ENCODE data around the gene KIF15. TPM values are rescaled to one million over a fixed set of nuclear protein-coding genes. Genes with fewer than 3 reads are reported as not detected.
"Not testable (repeated sequence)": the region's sequence is repeated elsewhere in the genome, so short reads cannot be mapped to it uniquely, and the experiment has no call there.

The KIF15 gene
- total RNA-seq, 1 experiment from 2014 or later = 14.1 TPM

DNA sequence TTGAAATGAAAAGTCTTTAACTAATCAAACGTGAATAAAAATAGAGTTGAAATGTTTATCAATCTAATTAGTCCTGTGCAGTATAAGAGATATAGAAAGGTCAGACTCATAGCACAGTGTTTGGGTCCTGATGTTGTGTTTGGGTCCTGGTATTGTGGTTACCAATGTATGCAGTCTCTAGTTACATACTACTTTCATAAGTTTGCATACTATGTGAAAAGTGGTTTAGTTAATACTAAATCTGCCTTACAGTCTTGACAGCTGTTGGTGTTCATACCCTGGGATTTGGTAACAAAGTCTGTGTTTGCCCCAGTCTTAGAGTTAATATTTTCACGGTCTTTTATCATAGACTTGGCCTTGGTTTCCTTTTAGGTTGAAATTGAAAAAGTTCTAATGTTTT, 41.7 kb downstream of the KIF15 start:
- Histone ChIP-seq H3K4me3 (no peak overlapping the region), H3K9me3 (no peaks in the 10 kb centered on the region), H3K36me3 (peaks cover 10% of the 10 kb centered on the region), H3K27me3 (no peaks in the 10 kb centered on the region)
- no peak for DNase-seq

DNA sequence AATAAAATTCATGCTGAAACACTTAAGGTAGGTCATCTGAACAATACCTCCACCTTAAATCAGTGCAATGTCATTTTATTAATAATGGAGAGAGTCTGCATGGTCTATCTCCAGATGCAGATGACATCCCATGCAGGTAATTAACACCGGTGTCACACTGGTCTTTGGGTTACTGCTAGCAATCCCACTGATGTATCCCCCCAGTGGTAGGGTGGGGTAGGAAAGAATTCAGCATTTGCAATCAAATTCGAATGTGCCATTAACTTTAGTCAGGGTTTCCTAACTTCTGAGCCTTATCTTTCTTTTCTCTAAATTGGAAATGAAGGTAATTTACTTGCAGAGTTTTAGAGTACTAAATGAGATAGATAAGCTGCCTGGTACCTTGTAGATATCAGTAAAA, 44.4 kb downstream of the KIF15 start:
- H3K9me3 ChIP-seq = no peaks in the 10 kb centered on the region
- H3K36me3 ChIP-seq = peaks cover 12% of the 10 kb centered on the region
- H3K27me3 ChIP-seq = no peaks in the 10 kb centered on the region
- no peak overlapping the region for H3K4me3 ChIP-seq
- DNase-seq = no peak

GRCh38 chr3:44814751-44815150, 53.2 kb downstream of the KIF15 start:
- no peaks in the 10 kb centered on the region for H3K27me3 ChIP-seq
- H3K4me3 ChIP-seq = no peak overlapping the region
- DNase-seq = no peak
- peaks cover 17% of the 10 kb centered on the region for H3K36me3 ChIP-seq
- no peaks in the 10 kb centered on the region for H3K9me3 ChIP-seq

- DNase-seq, H3K4me3 ChIP-seq, H3K27me3 ChIP-seq, H3K9me3 ChIP-seq: not testable (repeated sequence)
- peaks cover 17% of the 10 kb centered on the region for H3K36me3 ChIP-seq
Measured at GRCh38 chr3:44816334-44816733, 54.7 kb downstream of the KIF15 start.

- H3K4me3 ChIP-seq, H3K9me3 ChIP-seq, H3K27me3 ChIP-seq, H3K36me3 ChIP-seq, DNase-seq: not testable (repeated sequence)
Measured at GRCh38 chr3:44821206-44821605, 59.6 kb downstream of the KIF15 start.

DNA sequence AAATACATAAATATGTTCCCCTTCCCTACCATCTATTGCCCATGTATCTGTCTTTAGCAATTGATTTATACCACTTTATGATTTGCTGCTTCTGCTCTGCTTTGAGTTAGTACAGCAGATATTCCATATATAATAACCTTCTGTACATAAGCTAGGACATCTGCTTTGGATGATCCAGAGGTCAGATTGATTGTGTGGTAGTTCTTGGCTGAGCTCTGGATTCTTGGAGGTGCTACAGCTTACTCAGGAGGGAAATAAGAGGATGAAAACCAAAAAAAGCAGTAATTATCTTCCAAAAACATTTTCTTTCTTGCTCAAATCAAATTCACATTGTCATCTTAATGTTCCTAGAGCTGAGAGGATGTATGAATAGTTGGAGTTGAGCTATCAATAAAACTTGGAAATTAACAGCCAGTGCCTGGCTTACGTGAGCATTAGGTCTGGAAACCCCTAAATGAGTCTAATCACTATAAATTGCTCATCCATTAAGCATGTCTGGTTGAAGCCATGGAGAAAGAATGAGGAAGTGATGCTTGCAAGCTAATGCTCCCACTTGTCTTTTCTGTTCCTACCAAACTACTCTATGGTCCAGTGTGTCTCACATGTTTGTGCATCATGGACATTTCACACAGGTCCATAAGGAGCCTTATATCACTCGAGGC, 63.8 kb downstream of the KIF15 start:
- Histone ChIP-seq H3K4me3 (no peak overlapping the region), H3K27me3 (no peaks in the 10 kb centered on the region), H3K9me3 (no peaks in the 10 kb centered on the region), H3K36me3 (peaks cover 3% of the 10 kb centered on the region; the same call in 1 of the 2 replicates)
- DNase-seq = no peak

DNA sequence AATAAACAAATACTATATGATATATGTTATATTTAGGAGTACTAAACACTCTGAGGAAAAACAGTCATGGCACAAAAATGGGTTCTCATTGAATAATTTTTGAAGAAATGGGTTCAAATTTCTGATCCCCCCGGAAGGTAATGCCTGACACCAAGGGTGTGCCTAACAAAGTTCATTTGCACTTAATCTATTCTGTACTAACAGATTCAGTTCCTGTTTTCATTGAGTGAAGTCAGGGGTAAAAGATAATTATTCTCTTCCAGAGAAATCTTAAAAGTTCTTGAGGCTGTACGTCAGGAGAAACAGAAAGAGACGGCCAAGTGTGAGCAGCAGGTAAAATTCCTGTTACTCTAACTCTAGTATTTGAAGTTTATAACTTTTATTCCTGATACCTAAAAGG, 65.6 kb downstream of the KIF15 start:
- no peak for DNase-seq
- no peaks in the 10 kb centered on the region for H3K27me3 ChIP-seq
- H3K4me3 ChIP-seq = no peak overlapping the region
- H3K36me3 ChIP-seq = peaks cover 3% of the 10 kb centered on the region; the same call in 1 of the 2 replicates
- no peaks in the 10 kb centered on the region for H3K9me3 ChIP-seq

DNA sequence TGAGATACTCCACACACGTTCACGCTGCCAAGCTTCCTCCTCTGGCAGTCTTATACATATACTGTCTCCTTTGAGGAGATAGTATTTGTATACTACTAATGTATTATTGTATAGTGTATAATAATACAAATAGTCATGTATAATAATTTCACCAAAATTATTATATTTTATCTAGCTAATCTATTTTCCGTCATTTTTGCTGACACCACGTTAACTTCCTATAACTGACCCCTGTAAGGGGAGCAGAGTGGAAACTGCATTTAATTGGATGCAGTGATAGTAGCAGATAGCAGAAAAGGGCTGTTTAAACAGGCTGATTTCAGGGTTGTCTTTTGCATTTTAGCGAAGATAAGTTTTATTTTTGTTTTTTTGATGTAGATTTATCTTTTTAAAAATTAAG, 69.6 kb downstream of the KIF15 start:
- no peaks in the 10 kb centered on the region for H3K9me3 ChIP-seq
- no peak overlapping the region for H3K4me3 ChIP-seq
- peaks cover 14% of the 10 kb centered on the region for H3K36me3 ChIP-seq
- no peaks in the 10 kb centered on the region for H3K27me3 ChIP-seq
- DNase-seq = no peak

- DNase-seq = no peak
- no peak overlapping the region for H3K4me3 ChIP-seq
- peaks cover 4% of the 10 kb centered on the region; the same call in 1 of the 2 replicates for H3K9me3 ChIP-seq
- H3K36me3 ChIP-seq = peaks cover 20% of the 10 kb centered on the region
- H3K27me3 ChIP-seq = no peaks in the 10 kb centered on the region
Measured at GRCh38 chr3:44832032-44832431, 70.4 kb downstream of the KIF15 start.

DNA sequence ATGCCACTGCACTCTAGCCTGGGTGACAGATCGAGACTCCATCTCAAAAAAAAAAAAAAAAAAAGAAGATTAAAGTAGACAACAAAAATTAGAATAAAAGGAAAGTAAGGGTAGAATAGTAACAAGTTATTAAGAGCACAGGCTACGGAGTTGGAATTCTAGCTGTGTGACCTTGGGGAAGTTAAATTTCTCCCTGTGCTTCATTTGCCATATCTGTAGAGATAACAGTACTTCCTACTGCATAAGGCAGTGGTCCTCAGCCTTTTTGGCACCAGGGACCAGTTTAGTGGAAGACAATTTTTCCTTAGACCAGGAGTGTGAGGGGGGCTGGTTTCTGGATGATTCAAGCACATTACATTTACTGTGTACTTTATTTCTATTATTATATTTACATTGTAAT, 71.4 kb downstream of the KIF15 start:
- Histone ChIP-seq H3K4me3 (no peak overlapping the region), H3K9me3 (peaks cover 6% of the 10 kb centered on the region; the same call in 1 of the 2 replicates), H3K27me3 (no peaks in the 10 kb centered on the region), H3K36me3 (peaks cover 24% of the 10 kb centered on the region)
- DNase-seq = no peak

DNA sequence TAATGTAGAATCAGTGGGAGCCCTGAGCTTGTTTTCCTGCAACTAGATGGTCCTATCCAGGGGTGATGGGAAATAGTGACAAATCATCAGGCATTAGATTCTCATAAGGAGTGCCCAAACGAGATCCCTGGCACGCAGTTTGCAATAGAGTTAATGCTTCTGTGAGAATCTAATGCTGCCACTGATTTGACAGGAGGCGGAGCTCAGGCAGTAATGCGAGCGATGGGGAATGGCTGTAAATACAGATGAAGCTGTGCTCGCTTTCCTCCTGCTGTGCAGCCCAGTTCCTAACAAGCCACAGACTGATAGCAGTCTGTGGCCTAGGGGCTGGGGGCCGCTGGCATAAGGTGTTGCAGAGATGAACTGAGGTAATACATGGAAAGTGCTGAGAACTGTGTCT, 71.8 kb downstream of the KIF15 start:
- no peak for DNase-seq
- Histone ChIP-seq H3K36me3 (peaks cover 22% of the 10 kb centered on the region), H3K27me3 (no peaks in the 10 kb centered on the region), H3K9me3 (peaks cover 6% of the 10 kb centered on the region; the same call in 1 of the 2 replicates), H3K4me3 (no peak overlapping the region)

DNA sequence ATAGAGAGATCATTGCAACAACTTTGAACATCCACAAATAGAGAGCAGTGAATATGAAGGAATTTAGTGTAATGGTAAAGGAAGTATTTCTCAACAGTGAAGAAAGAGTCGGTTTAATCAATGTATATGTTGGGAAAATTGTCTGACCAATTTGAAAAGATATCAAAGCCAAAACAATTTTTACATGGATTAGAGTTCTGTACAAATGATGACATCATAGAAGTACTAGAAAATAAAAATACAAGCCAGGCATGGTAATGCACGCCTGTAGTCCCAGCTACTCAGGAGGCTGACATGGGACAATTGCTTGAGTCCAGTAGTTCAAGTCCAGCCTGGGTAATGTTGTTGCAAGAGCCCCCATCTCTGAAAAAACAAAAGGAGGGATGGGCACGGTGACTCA, 74.1 kb downstream of the KIF15 start:
- peaks cover 6% of the 10 kb centered on the region; the same call in 1 of the 2 replicates for H3K9me3 ChIP-seq
- H3K27me3 ChIP-seq = no peaks in the 10 kb centered on the region
- DNase-seq = no peak
- no peak overlapping the region for H3K4me3 ChIP-seq
- H3K36me3 ChIP-seq = peaks cover 25% of the 10 kb centered on the region

- Histone ChIP-seq H3K27me3 (no peaks in the 10 kb centered on the region), H3K9me3 (no peaks in the 10 kb centered on the region), H3K4me3 (no peak overlapping the region), H3K36me3 (peaks cover 10% of the 10 kb centered on the region)
- no peak for DNase-seq
Measured at GRCh38 chr3:44842376-44842775, 80.8 kb downstream of the KIF15 start.

- DNase-seq = no peak
- Histone ChIP-seq H3K4me3 (no peak overlapping the region), H3K36me3 (peaks cover 5% of the 10 kb centered on the region), H3K27me3 (no peaks in the 10 kb centered on the region), H3K9me3 (no peaks in the 10 kb centered on the region)
Measured at GRCh38 chr3:44845528-44846520, 84.2 kb downstream of the KIF15 start.

- H3K36me3 ChIP-seq = peaks cover 20% of the 10 kb centered on the region
- H3K27me3 ChIP-seq = no peaks in the 10 kb centered on the region
- H3K4me3 ChIP-seq = no peak overlapping the region
- DNase-seq = no peak
- H3K9me3 ChIP-seq = no peaks in the 10 kb centered on the region
Measured at GRCh38 chr3:44848634-44849033, 87.0 kb downstream of the KIF15 start.

DNA sequence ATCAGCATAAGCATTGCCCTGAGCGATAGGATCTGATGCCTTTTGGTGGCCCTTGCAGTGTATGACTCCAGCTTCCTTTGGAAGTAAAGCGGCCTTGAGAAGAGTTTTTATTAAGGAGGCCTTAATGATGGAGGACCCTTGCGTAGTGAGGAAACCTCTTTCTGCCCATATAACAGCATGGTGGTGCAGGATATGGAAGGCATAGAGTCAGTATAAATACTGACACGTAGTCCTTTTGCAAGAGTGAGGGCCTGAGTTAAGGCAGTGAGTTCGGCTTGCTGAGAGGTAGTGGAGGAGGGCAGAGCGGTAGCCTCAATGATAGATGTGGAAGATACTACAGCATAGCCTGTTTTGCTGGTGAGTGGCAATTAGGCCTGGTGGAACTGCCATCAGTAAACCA, 95.1 kb downstream of the KIF15 start:
- H3K4me3 ChIP-seq, H3K9me3 ChIP-seq, DNase-seq, H3K27me3 ChIP-seq: not testable (repeated sequence)
- peaks cover 20% of the 10 kb centered on the region for H3K36me3 ChIP-seq

DNA sequence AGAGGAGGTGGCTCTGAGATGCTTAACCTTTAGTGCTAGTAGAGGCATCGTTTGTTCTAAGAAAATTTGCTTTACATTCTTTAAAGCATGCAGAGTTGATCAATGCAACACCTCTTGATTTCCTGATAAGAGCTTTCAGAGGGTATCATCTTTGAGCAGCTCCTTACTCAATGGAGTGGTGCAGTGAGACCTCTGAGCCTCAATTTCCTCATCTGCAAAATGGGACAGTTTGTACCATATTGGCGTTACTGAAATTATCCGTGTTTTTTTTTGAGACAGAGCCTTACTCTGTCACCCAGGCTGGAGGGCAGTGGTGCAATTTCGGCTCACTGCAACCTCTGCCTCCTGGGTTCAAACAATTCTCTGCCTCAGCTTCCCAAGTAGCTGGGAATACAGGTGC, 98.5 kb downstream of the KIF15 start:
- Histone ChIP-seq H3K4me3 (no peak overlapping the region), H3K9me3 (no peaks in the 10 kb centered on the region), H3K27me3 (no peaks in the 10 kb centered on the region), H3K36me3 (no peaks in the 10 kb centered on the region)
- DNase-seq = no peak

Data from MG63 (cell line).